BLaER1 (cell line): ENCODE results near the gene CCDC159.

Experiments
- H3K27ac ChIP-seq: shearing (Covaris generic); formaldehyde crosslinking; 2 replicates; pipeline ENCODE4 v1.8.1; 2022
- H3K27me3 ChIP-seq: shearing (Covaris generic); formaldehyde crosslinking; 2 replicates; pipeline ENCODE4 v1.8.1; 2022
- H3K36me3 ChIP-seq: shearing (Covaris generic); formaldehyde crosslinking; 2 replicates; pipeline ENCODE4 v1.8.1; 2022
- H3K4me1 ChIP-seq: shearing (Covaris generic); formaldehyde crosslinking; 2 replicates; pipeline ENCODE4 v1.8.1; 2022
- H3K4me2 ChIP-seq: shearing (Covaris generic); formaldehyde crosslinking; 2 replicates; pipeline ENCODE4 v1.8.1; 2022
- H3K4me3 ChIP-seq: shearing (Covaris generic); formaldehyde crosslinking; 2 replicates; pipeline ENCODE4 v1.8.1; 2022
- H3K9ac ChIP-seq: shearing (Covaris generic); formaldehyde crosslinking; 2 replicates; pipeline ENCODE4 v1.8.1; 2022
- H3K9me3 ChIP-seq: shearing (Covaris generic); formaldehyde crosslinking; 2 replicates; pipeline ENCODE4 v1.8.1; 2022
- H4K20me1 ChIP-seq: shearing (Covaris generic); formaldehyde crosslinking; 2 replicates; pipeline ENCODE4 v1.8.1; 2022
- Cebpa-rat ChIP-seq: shearing (Covaris generic); IDR thresholded peaks from 2 replicates; pipeline ENCODE4 v1.8.1; 2022

CCDC159 gene

DNA sequence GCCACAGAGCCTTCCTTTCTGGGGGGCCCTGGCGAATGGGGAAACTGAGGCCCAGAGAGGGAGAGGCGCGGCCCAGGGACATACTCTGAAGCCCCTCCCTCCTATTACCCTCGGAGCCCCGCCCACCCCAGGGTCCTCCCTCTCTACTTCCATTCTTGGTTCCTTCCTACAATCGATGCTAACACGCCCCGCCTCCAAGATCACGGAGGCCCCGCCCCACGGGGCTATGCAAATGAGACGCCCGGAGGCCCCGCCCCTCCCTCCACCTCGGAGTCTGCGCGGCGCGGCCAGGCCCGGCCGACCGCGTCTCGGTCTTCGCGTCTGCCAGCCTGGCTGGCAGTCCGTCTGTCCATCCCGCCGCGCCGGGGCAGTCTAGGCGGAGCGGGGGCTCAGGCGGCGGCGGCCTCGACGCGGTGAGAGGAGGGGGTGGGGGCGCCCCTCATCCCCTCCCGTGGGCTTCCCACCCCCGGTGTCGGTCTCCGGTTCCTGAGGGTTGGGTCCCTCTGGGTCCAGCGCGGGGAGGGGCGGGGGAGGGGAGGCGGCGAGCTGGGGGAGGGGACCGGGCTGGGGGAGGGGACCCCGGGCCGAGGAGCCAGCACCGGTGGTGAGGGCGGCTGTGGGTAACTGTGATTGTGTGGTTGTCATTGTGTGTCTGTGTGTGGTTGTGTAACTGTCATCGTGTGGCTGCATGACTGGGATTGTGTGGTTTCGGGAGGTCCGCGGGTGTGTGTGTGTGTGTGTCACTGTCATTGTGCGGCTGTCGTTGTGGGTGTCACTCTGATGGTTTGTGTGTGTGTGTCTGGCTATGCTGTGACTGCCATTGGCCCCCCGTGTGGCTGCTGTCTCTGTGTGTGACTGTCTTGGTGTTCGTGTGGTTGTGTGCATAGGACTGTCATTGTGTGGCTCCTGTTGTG lies 9.1 kb downstream of the CCDC159 start, which contains the start of gene PLPPR2:
Gene PLPPR2 (plus strand): TSS at position 273 of the 914 bp plus-strand sequence. CDS start 2,242 bp downstream, outside the sequence.
- Histone ChIP-seq H4K20me1 (no peaks in the 10 kb centered on the region), H3K27ac (no peak within 1 kb of the TSS), H3K36me3 (no peaks in the 10 kb centered on the region), H3K9me3 (no peaks in the 10 kb centered on the region), H3K4me2 (peak within 1 kb of the TSS; percentile 82), H3K4me1 (peaks cover 20% of the 10 kb centered on the region), H3K9ac (peak within 1 kb of the TSS; percentile 60; the same call in 1 of the 2 replicates), H3K4me3 (peak within 1 kb of the TSS; percentile 64), H3K27me3 (no peaks in the 10 kb centered on the region)
- no peak for TF ChIP-seq Cebpa-rat

DNA sequence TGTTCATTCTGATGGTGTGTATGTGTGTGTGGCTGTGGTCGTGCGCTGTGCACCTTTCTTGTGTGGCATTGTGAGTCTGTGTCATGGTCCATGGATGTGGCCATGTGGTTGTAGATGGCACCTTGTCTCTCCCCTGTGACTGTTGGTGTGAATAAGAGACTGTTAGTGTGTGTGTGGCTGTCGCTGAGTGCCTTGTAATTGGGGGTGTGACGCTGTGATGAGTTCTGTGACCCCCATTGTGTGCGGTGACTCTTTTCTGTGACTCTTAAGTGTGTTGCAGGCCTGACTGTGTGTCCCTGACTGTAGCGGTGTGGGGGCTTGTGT lies 9.7 kb downstream of the CCDC159 start:
- Histone ChIP-seq H3K4me2 (peak overlapping the region; percentile 82), H3K27me3 (no peaks in the 10 kb centered on the region), H3K27ac (no peak overlapping the region), H3K36me3 (no peaks in the 10 kb centered on the region), H3K9me3 (no peaks in the 10 kb centered on the region), H3K4me3 (0 out of 2 replicates have a peak overlapping the region, but pooled peaks have one; percentile 64), H3K9ac (no peak overlapping the region), H4K20me1 (no peaks in the 10 kb centered on the region), H3K4me1 (peaks cover 18% of the 10 kb centered on the region)
- TF ChIP-seq Cebpa-rat, result no peak

GRCh38 chr19:11356676-11357550 lies 10.6 kb downstream of the CCDC159 start:
- no peaks in the 10 kb centered on the region for H3K9me3 ChIP-seq
- no peaks in the 10 kb centered on the region for H3K27me3 ChIP-seq
- no peak overlapping the region for H3K9ac ChIP-seq
- no peak for TF ChIP-seq Cebpa-rat
- peaks cover 15% of the 10 kb centered on the region for H3K4me1 ChIP-seq
- no peaks in the 10 kb centered on the region for H4K20me1 ChIP-seq
- no peak overlapping the region for H3K4me3 ChIP-seq
- H3K36me3 ChIP-seq, result no peaks in the 10 kb centered on the region
- no peak overlapping the region; the same call in 1 of the 2 replicates for H3K4me2 ChIP-seq
- no peak overlapping the region for H3K27ac ChIP-seq

GRCh38 chr19:11359421-11359820 lies 13.1 kb downstream of the CCDC159 start:
- H3K36me3 ChIP-seq, result peaks cover 5% of the 10 kb centered on the region; the same call in 1 of the 2 replicates
- no peaks in the 10 kb centered on the region for H3K27me3 ChIP-seq
- H3K4me2 ChIP-seq, result no peak overlapping the region
- no peaks in the 10 kb centered on the region for H4K20me1 ChIP-seq
- no peak overlapping the region for H3K9ac ChIP-seq
- no peak for TF ChIP-seq Cebpa-rat
- H3K27ac ChIP-seq, result no peak overlapping the region
- H3K4me3 ChIP-seq, result no peak overlapping the region
- peaks cover 15% of the 10 kb centered on the region for H3K4me1 ChIP-seq
- H3K9me3 ChIP-seq, result no peaks in the 10 kb centered on the region

GRCh38 chr19:11361037-11361770 lies 14.9 kb downstream of the CCDC159 start:
- Histone ChIP-seq H4K20me1 (no peaks in the 10 kb centered on the region), H3K4me1 (peaks cover 4% of the 10 kb centered on the region), H3K27me3 (no peaks in the 10 kb centered on the region), H3K27ac (no peak overlapping the region), H3K4me3 (no peak overlapping the region), H3K9ac (no peak overlapping the region), H3K36me3 (peaks cover 10% of the 10 kb centered on the region; the same call in 1 of the 2 replicates), H3K4me2 (no peak overlapping the region), H3K9me3 (no peaks in the 10 kb centered on the region)
- TF ChIP-seq Cebpa-rat, result no peak

GRCh38 chr19:11361771-11362731 lies 15.7 kb downstream of the CCDC159 start:
- no peak overlapping the region for H3K27ac ChIP-seq
- no peak overlapping the region for H3K4me3 ChIP-seq
- H3K9me3 ChIP-seq, result no peaks in the 10 kb centered on the region
- no peaks in the 10 kb centered on the region for H4K20me1 ChIP-seq
- peaks cover 10% of the 10 kb centered on the region; the same call in 1 of the 2 replicates for H3K36me3 ChIP-seq
- no peak overlapping the region for H3K4me2 ChIP-seq
- H3K27me3 ChIP-seq, result no peaks in the 10 kb centered on the region
- no peak overlapping the region for H3K9ac ChIP-seq
- no peak for TF ChIP-seq Cebpa-rat
- H3K4me1 ChIP-seq, result no peaks in the 10 kb centered on the region

- no peak for TF ChIP-seq Cebpa-rat
- Histone ChIP-seq H3K4me3 (no peak overlapping the region), H3K27me3 (no peaks in the 10 kb centered on the region), H4K20me1 (no peaks in the 10 kb centered on the region), H3K36me3 (peaks cover 16% of the 10 kb centered on the region; the same call in 1 of the 2 replicates), H3K4me1 (no peaks in the 10 kb centered on the region), H3K9me3 (no peaks in the 10 kb centered on the region), H3K4me2 (no peak overlapping the region), H3K9ac (no peak overlapping the region), H3K27ac (no peak overlapping the region)
Observed at GRCh38 chr19:11363881-11364280, 17.6 kb downstream of the CCDC159 start.

DNA sequence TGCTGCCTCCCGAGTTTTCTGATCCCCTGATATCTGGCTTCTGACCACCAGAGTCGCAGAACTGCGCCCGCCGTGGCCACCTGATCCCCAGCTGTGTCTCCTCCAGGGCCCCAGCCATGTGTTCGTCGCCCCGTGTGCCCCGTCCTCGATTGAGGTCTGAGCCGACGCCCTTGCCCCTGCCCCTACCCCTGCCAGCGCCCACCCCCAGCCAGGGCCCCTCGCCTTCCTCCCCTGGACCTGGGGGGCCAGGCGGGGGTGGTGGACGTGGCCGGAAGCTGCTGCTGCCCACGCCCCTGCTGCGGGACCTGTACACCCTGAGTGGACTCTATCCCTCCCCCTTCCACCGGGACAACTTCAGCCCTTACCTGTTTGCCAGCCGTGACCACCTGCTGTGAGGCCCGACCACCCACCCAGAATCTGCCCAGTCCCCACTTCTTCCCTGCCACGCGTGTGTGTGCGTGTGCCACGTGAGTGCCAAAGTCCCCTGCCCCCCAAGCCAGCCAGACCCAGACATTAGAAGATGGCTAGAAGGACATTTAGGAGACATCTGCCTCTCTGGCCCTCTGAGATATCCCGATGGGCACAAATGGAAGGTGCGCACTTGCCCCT lies 18.1 kb downstream of the CCDC159 start:
- Histone ChIP-seq H3K9ac (no peak overlapping the region), H3K4me1 (no peaks in the 10 kb centered on the region), H3K9me3 (no peaks in the 10 kb centered on the region), H3K27me3 (no peaks in the 10 kb centered on the region), H3K4me3 (no peak overlapping the region), H3K27ac (no peak overlapping the region), H3K4me2 (no peak overlapping the region), H4K20me1 (0 out of 2 replicates have a peak, but pooled peaks cover 1% of the 10 kb centered on the region), H3K36me3 (peaks cover 16% of the 10 kb centered on the region; the same call in 1 of the 2 replicates)
- TF ChIP-seq Cebpa-rat, result no peak
